Stomach (tissue), 9 donors: ENCODE data around the gene BRI3. TPM values are rescaled to one million over a fixed set of nuclear protein-coding genes. Genes with fewer than 3 reads are reported as not detected.

Source experiments
- DNase-seq, 2 donors: peaks; one replicate each; pipeline versions ENCODE4 v3.0.0 to v3.0.0-alpha.2; 2013 to 2019
- H3K27ac ChIP-seq, 5 donors: fragments of 200-600 bp in 4 of 5; sonication (generic) in 4 of 5; one replicate each; pipeline ENCODE4 v1.5.1; 2013 to 2019; ENCODE audit warnings: mild to moderate bottlenecking in 1 of 5, moderate library complexity in 1 of 5
- H3K27me3 ChIP-seq, 3 donors: fragments of 200-600 bp; sonication (generic); one replicate each; pipeline ENCODE4 v1.5.1; 2017 to 2019; ENCODE audit warnings: mixed run types in 1 of 3
- H3K36me3 ChIP-seq, 4 donors: fragments of 200-600 bp; sonication (generic); 1 replicate in 3 of 4; 2 replicates in 1 of 4; pipeline ENCODE4 v1.5.1; 2016 to 2019
- H3K4me1 ChIP-seq, 4 donors: fragments of 200-600 bp; sonication (generic); one replicate each; pipeline ENCODE4 v1.5.1; 2016 to 2019
- H3K4me3 ChIP-seq, 4 donors: fragments of 200-600 bp; sonication (generic) in 3 of 4; one replicate each; pipeline ENCODE4 v1.5.1; 2016 to 2019; ENCODE audit warnings: mild to moderate bottlenecking in 1 of 4
- H3K9me3 ChIP-seq, 4 donors: fragments of 200-600 bp; sonication (generic); one replicate each; pipeline ENCODE4 v1.5.1; 2016 to 2019
- EP300 ChIP-seq: sonication (generic); formaldehyde crosslinking; IDR thresholded peaks from one replicate; pipeline ENCODE4 v1.6.1; 2017; ENCODE audit warnings: antibody characterized with exemption
- POLR2A ChIP-seq, 4 donors: fragments of 450-650 bp; IDR thresholded peaks; one replicate each; pipeline ENCODE4 v1.6.1; 2016; ENCODE audit warnings: antibody characterized with exemption in 4 of 4, control low read depth in 2 of 4, mild to moderate bottlenecking in 1 of 4, moderate library complexity in 1 of 4
- POLR2AphosphoS5 ChIP-seq, 3 donors: sonication (generic); formaldehyde crosslinking; IDR thresholded peaks; one replicate each; pipeline ENCODE4 v1.6.1; 2016; ENCODE audit warnings: antibody characterized with exemption in 3 of 3
- WGBS, 5 donors: extraction: QIAGEN DNeasy Blood & Tissue Kit in 3 of 5; methylation state at CpG; one replicate each; pipeline versions ENCODE4 v1.1.5 to v1.1.7; 2013 to 2018; 5-methylcytosine and 5-hydroxymethylcytosine counted together
- intact Hi-C: fragments of 100-400 bp; cut with DNase I; formaldehyde crosslinking; loops from one replicate; pipeline ENCODE4 v1.15.1; 2023; ENCODE audit warnings: low total_unique reads
- polyA plus RNA-seq, 3 donors: library from polyadenylated mRNA; stranded (reverse); fragments of 200-250 nt; gene quantifications; one replicate each; pipeline ENCODE4 v1.2.3, GENCODE V29; 2013
- total RNA-seq, 5 donors: library from RNA; depleted of rRNA; stranded (reverse); fragments of >200 nt; gene quantifications; one replicate each; pipeline versions ENCODE4 v1.1.0 to v1.2.3, GENCODE V29; 2014 to 2016
- TF ChIP-seq, protein P1 (sequence below), 7 experiments: fragments of 450-650 bp in 4 of 7; fragments of 200-600 bp in 3 of 7; sonication (generic) in 3 of 7; IDR thresholded peaks; one replicate each; pipeline ENCODE4 v1.5.1; 2016 to 2019; ENCODE audit warnings: antibody characterized with exemption in 7 of 7, control low read depth in 2 of 7, mild to moderate bottlenecking in 1 of 7
- donor health status: healthy with polysubstance abuse.
- donor health status: Bipolar disorder and iron deficiency.
- donor health status: healthy.

BRI3 gene
- total and polyA plus RNA-seq, 8 donors, result 25.9 to 411 (median 92.8) TPM; not detected in 1

DNA sequence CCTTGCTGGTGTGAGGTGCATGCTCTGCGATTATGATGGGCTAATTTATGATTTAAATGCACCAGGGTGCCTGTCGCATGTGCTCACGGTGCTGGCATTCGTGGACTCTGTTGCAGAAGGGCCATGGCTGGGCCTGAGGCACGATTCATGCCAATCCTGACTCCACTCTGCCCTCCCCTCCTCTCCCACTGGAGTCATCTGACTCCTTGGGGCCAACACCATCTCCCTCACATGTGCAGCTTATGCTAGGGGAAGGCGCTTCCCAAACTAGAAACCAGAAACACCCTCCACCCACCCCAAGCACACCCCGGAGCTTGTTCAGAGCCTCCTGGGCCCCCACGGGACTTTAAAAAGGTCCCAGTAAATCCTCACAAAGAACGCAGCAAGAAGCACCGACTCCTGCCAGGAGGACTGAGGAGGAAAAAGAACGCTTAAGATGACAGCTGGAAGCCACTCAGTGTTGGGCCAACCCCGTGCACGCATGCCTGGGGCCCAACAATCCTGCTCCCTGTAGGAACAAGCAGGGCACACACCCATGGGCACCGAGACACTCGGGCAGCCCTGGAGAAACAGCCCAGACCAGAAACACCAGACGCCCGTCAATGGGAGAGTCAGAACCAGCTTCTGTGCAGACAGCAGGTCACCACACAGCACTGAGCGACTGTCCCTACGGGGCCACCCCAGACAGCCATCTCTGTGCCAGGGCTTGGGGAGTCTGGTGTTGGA lies 14.1 kb downstream of the BRI3 start:
- intact Hi-C loops, result no loop called here
- peaks cover 29 to 83% (median 70%) of the 10 kb centered on the region in 4 donors for H3K36me3 ChIP-seq
- DNase-seq, result no peak
- peaks cover 19 to 61% (median 44%) of the 10 kb centered on the region in 4 donors for H3K4me1 ChIP-seq
- no peaks in the 10 kb centered on the region for H3K9me3 ChIP-seq
- TF ChIP-seq, protein P1, sequence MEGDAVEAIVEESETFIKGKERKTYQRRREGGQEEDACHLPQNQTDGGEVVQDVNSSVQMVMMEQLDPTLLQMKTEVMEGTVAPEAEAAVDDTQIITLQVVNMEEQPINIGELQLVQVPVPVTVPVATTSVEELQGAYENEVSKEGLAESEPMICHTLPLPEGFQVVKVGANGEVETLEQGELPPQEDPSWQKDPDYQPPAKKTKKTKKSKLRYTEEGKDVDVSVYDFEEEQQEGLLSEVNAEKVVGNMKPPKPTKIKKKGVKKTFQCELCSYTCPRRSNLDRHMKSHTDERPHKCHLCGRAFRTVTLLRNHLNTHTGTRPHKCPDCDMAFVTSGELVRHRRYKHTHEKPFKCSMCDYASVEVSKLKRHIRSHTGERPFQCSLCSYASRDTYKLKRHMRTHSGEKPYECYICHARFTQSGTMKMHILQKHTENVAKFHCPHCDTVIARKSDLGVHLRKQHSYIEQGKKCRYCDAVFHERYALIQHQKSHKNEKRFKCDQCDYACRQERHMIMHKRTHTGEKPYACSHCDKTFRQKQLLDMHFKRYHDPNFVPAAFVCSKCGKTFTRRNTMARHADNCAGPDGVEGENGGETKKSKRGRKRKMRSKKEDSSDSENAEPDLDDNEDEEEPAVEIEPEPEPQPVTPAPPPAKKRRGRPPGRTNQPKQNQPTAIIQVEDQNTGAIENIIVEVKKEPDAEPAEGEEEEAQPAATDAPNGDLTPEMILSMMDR (IDR thresholded peaks at IDR 0.05), result no peak
- TF ChIP-seq POLR2AphosphoS5 (IDR thresholded peaks at IDR 0.05) (no peak), EP300 (no peak), POLR2A (IDR thresholded peaks at IDR 0.05) (no peak)
- no peaks in the 10 kb centered on the region for H3K27me3 ChIP-seq
- peak overlapping the region in 3 of 5 donors; percentile 5 to 64 (median 51) for H3K27ac ChIP-seq
- 54 to 65% (median 59%) methylated on average over 19 of the region's 19 CpGs for WGBS, 5 donors
- H3K4me3 ChIP-seq, result no peak overlapping the region

DNA sequence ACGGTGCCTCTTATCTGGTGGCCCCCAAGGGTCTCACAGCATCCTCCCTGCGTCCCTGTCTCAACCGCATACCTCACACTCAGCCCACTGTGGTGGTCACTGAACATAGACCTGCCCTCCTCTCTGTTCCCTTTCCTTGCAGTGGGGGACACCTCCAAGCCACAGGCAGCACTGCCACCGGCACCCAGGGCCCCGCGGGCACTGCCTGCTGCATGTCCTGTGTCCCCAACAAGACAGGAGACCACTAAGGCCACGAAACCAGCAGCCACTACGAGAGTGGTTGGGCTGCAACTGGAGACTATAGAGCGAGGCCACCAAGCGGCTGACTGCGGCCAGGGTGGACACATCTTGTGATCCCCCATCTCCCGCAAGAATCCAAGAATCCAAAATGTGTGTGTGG lies 15.3 kb downstream of the BRI3 start:
- DNase-seq, result no peak
- TF ChIP-seq POLR2A (IDR thresholded peaks at IDR 0.05), result no peak
- no peak for TF ChIP-seq EP300
- TF ChIP-seq, protein P1 (IDR thresholded peaks at IDR 0.05), result no peak
- no peak for TF ChIP-seq POLR2AphosphoS5 (IDR thresholded peaks at IDR 0.05)
- intact Hi-C loops, result no loop called here
- Histone ChIP-seq H3K27ac (peak overlapping the region in 1 of 5 donors; percentile 64), H3K27me3 (no peaks in the 10 kb centered on the region), H3K4me1 (peaks cover 13 to 49% (median 32%) of the 10 kb centered on the region in 4 donors), H3K36me3 (peaks cover 27 to 83% (median 70%) of the 10 kb centered on the region in 4 donors), H3K9me3 (no peaks in the 10 kb centered on the region), H3K4me3 (no peak overlapping the region)
- WGBS, 5 donors, result 74 to 89% (median 86%) methylated on average over 8 to 12 of the region's 12 CpGs

DNA sequence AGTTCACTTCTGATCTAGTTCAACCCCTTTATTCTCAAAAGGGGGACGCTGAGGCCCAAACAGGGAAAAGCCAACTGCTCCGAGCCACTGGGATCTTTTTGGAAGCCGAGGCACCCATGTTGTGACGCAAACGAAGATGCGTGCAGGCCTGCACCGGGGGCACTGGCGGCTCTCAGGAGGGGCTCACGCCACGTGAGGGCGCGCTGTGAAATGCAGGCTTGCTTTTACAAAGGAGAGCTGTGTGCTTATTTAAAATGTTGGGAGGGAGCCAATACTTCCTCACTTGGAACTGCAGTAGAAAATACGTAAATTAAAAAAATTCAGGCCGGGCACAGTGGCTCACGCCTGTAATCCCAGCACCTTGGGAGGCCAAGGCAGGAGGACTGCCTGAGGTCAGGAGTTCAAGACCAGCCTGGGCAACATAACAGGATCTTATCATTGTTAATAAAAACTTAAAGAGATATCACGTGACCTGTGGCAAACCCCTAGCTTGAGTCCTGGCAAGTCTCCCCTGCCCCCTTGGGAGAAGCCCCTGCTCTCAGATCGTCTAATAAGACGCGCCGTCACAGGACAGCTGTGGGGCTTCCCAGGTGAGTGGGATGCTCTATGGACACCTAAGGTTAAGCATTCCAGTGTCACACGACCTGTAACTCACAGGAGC lies 16.3 kb downstream of the BRI3 start:
- WGBS, 5 donors, result 63 to 74% (median 64%) methylated on average over 21 of the region's 21 CpGs
- Histone ChIP-seq H3K4me3 (no peak overlapping the region), H3K36me3 (peaks cover 20 to 83% (median 70%) of the 10 kb centered on the region in 4 donors), H3K27me3 (no peaks in the 10 kb centered on the region), H3K27ac (peak overlapping the region in 2 of 5 donors; percentile 4 to 43), H3K4me1 (peaks cover 10 to 46% (median 25%) of the 10 kb centered on the region in 4 donors), H3K9me3 (no peaks in the 10 kb centered on the region)
- intact Hi-C loops, result no loop called here
- no peak for DNase-seq
- TF ChIP-seq POLR2AphosphoS5 (IDR thresholded peaks at IDR 0.05), result no peak
- TF ChIP-seq POLR2A (IDR thresholded peaks at IDR 0.05), result no peak
- TF ChIP-seq, protein P1 (IDR thresholded peaks at IDR 0.05), result no peak
- no peak for TF ChIP-seq EP300

DNA sequence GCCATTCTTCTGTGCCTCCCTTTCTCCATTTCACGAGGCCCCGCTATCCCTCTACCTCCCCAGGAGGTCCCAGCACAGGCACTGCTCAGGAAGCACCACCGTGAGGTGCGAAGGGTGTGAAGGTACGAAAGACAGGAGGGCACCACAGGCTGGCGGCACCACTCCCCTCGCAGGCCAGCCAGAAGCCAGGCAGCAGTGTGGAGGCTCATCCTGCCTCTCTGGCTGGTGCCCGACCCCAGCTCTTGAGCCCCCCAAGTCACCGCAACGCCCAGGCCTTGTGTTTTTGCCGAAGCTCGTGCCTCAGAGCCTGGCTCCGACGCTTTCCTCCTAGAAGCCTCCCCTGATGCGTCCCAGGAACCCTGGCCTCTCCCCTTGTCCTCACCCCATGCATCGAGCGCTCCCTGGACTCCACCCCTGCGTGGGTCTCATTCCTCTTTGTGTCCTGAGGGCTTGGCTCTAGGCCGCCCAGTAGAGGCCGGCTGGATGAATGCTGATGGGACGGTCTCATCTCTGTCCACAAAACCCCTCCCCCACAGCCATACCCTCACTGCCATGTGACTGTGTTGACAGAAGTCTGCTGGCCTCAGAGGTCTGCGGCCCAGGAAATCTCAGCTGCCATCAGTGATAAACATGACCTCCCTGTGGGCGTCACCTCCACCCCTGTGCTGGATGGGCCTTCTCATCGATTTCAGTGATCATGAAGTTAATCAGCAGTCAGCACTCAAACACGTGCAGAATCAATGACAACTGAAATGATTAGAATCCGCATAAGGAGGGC lies 19.3 kb downstream of the BRI3 start:
- no peaks in the 10 kb centered on the region for H3K9me3 ChIP-seq
- TF ChIP-seq POLR2AphosphoS5 (IDR thresholded peaks at IDR 0.05) (no peak), EP300 (no peak), POLR2A (IDR thresholded peaks at IDR 0.05) (no peak)
- TF ChIP-seq, protein P1 (IDR thresholded peaks at IDR 0.05), result no peak
- H3K4me3 ChIP-seq, result no peak overlapping the region
- intact Hi-C loops, result loop anchor here (10.0 kb wide), 1 partner anchor 94 kb away; no protein-coding TSS in a partner anchor
- peaks cover 2 to 23% (median 11%) of the 10 kb centered on the region in 4 donors for H3K4me1 ChIP-seq
- no peak for DNase-seq
- H3K27ac ChIP-seq, result no peak overlapping the region
- peaks cover 8 to 74% (median 63%) of the 10 kb centered on the region in 4 donors for H3K36me3 ChIP-seq
- WGBS, 5 donors, result 80 to 85% (median 83%) methylated on average over 26 of the region's 26 CpGs
- no peaks in the 10 kb centered on the region for H3K27me3 ChIP-seq
